Neural cell (in vitro differentiated cells): ENCODE results near the gene HS3ST5. TPM values are rescaled to one million over a fixed set of nuclear protein-coding genes. Genes with fewer than 3 reads are reported as not detected.
"Not testable (repeated sequence)": the region's sequence is repeated elsewhere in the genome, so short reads cannot be mapped to it uniquely, and the experiment has no call there.

Source experiments
- H2AFZ ChIP-seq: fragments of 200-600, 300-800 bp; sonication (generic), shearing (Covaris generic); 2 replicates; pipeline ENCODE4 v1.6.0; 2014; ENCODE audit warnings: low read depth, mild to moderate bottlenecking, antibody characterized with exemption, low read length, moderate library complexity
- H3F3A ChIP-seq: fragments of 200-600 bp; shearing (Covaris generic); 2 replicates; pipeline ENCODE4 v1.6.1; 2016; ENCODE audit warnings: mild to moderate bottlenecking, moderate library complexity, mixed read lengths, antibody characterized with exemption, low read length; ENCODE audit not compliant: insufficient read depth, poor library complexity, severe bottlenecking
- H3K27ac ChIP-seq: fragments of 200-600, 300-800 bp; sonication (generic), shearing (Covaris generic); 2 replicates; pipeline ENCODE4 v1.5.1; 2014; ENCODE audit warnings: mild to moderate bottlenecking, low read length, moderate library complexity
- H3K27me3 ChIP-seq: fragments of 300-800, 200-600 bp; sonication (generic), shearing (Covaris generic); 2 replicates; pipeline ENCODE4 v1.6.0; 2014; ENCODE audit warnings: mild to moderate bottlenecking, low read depth, low read length, moderate library complexity; ENCODE audit not compliant: insufficient read depth
- H3K36me3 ChIP-seq: fragments of 300-800, 200-600 bp; sonication (generic), shearing (Covaris generic); 2 replicates; pipeline ENCODE4 v1.5.1; 2014; ENCODE audit warnings: mild to moderate bottlenecking, antibody characterized with exemption, low read length, moderate library complexity; ENCODE audit not compliant: insufficient read depth
- H3K4me2 ChIP-seq: fragments of 300-800, 200-600 bp; sonication (generic), shearing (Covaris generic); 2 replicates; pipeline ENCODE4 v1.6.0; 2014; ENCODE audit warnings: mild to moderate bottlenecking, low read length
- H3K4me3 ChIP-seq: fragments of 300-800, 200-600 bp; sonication (generic), shearing (Covaris generic); 2 replicates; pipeline ENCODE4 v1.5.1; 2014; ENCODE audit warnings: mild to moderate bottlenecking, low read length, moderate library complexity
- H3K79me2 ChIP-seq: fragments of 200-600 bp; shearing (Covaris generic); replicated peaks from 2 replicates; pipeline ENCODE4 v1.6.0; 2014; ENCODE audit warnings: mild to moderate bottlenecking, low read length, moderate library complexity; ENCODE audit not compliant: insufficient read depth
- H3K9ac ChIP-seq: fragments of 300-800, 200-600 bp; sonication (generic), shearing (Covaris generic); 2 replicates; pipeline ENCODE4 v1.6.1; 2016; ENCODE audit warnings: mild to moderate bottlenecking, low read length, mixed read lengths
- H3K9me2 ChIP-seq: fragments of 200-600 bp; shearing (Covaris generic); 2 replicates; pipeline ENCODE4 v1.6.1; 2016; ENCODE audit warnings: mild to moderate bottlenecking, low read length, mixed read lengths; ENCODE audit not compliant: insufficient read depth
- H3K9me3 ChIP-seq: fragments of 200-600, 300-800 bp; sonication (generic), shearing (Covaris generic); 2 replicates; pipeline ENCODE4 v1.6.1; 2016; ENCODE audit warnings: mild to moderate bottlenecking, mixed run types, low read length, moderate library complexity, mixed read lengths
- H4K20me1 ChIP-seq: fragments of 200-600 bp; shearing (Covaris generic); 2 replicates; pipeline ENCODE4 v1.6.1; 2016; ENCODE audit warnings: mild to moderate bottlenecking, mixed run types; ENCODE audit not compliant: insufficient read depth
- CTCF ChIP-seq: fragments of 450-650 bp; IDR thresholded peaks from 2 replicates; pipeline ENCODE4 v1.5.1; 2014; ENCODE audit warnings: antibody characterized with exemption, mild to moderate bottlenecking, moderate library complexity; ENCODE audit not compliant: poor library complexity, severe bottlenecking
- EP300 ChIP-seq: fragments of 450-650 bp; conservative IDR thresholded peaks from 2 replicates; pipeline ENCODE4 v1.6.1; 2014; ENCODE audit warnings: antibody characterized with exemption, mild to moderate bottlenecking, moderate library complexity; ENCODE audit not compliant: poor library complexity, severe bottlenecking
- EZH2 ChIP-seq: fragments of 200-600, 300-800 bp; shearing (Covaris generic), sonication (generic); IDR thresholded peaks from 2 replicates; pipeline ENCODE4 v1.6.1; 2014; ENCODE audit warnings: antibody characterized with exemption, low read length, borderline replicate concordance, mild to moderate bottlenecking; ENCODE audit not compliant: insufficient read depth, poor library complexity, severe bottlenecking
- MXI1 ChIP-seq: fragments of 450-650 bp; conservative IDR thresholded peaks from 2 replicates; pipeline ENCODE4 v1.6.1; 2014; ENCODE audit warnings: antibody characterized with exemption, mild to moderate bottlenecking; ENCODE audit not compliant: poor library complexity, severe bottlenecking
- POLR2AphosphoS5 ChIP-seq: IDR thresholded peaks from 2 replicates; pipeline ENCODE4 v1.6.1; 2012
- RAD21 ChIP-seq: fragments of 450-650 bp; conservative IDR thresholded peaks from 2 replicates; pipeline ENCODE4 v1.6.1; 2014; ENCODE audit warnings: antibody characterized with exemption, mild to moderate bottlenecking, moderate library complexity
- SMC3 ChIP-seq: fragments of 450-650 bp; conservative IDR thresholded peaks from 2 replicates; pipeline ENCODE4 v1.6.1; 2014; ENCODE audit warnings: antibody characterized with exemption, mild to moderate bottlenecking, moderate library complexity; ENCODE audit not compliant: poor library complexity
- TAF1 ChIP-seq: IDR thresholded peaks from 2 replicates; pipeline ENCODE4 v1.6.1; 2012; ENCODE audit warnings: low read depth
- polyA plus RNA-seq: library from polyadenylated mRNA; depleted of rRNA; stranded (reverse); fragments of >200 nt; gene quantifications from 2 replicates; pipeline ENCODE4 v1.2.3, GENCODE V29; 2014
- TF ChIP-seq, protein P1 (sequence below): IDR thresholded peaks from 2 replicates; pipeline ENCODE4 v1.6.1; 2012; ENCODE audit warnings: borderline replicate concordance

The HS3ST5 gene
- polyA plus RNA-seq, 1 donor from 2014 or later: not detected

DNA sequence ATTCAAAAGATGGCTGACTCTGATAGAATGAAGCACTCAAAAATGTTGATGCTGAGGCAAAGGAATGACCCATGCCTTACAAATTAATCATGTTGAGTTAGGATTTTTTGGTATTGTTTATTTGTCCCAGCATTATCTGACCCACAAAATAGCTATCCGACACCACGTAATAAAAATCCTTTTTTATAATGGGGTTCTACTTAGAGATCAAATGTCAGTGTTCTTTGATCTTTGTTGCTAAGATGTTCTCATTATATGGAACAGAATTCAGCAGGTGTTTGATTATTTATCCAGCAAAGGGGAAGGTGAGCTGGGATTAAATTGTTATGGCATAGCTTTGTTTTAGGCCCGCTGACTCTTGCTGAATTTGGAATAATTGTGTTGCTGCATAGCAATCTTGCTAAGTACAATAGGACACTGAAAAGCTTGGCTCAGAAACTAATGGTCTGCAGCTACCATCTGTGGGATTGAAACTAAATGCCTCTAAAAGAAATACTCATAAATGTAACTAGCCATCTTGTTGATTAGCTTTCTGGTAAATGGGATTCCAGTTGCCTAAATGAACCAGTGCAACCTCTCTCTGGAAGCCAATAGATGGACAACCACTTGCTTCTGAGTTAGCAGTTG, 191.6 kb downstream of the HS3ST5 start:
- Histone ChIP-seq H3K4me3 (no peak overlapping the region), H3K36me3 (no peaks in the 10 kb centered on the region), H3K9me3 (no peaks in the 10 kb centered on the region), H3K79me2 (no peaks in the 10 kb centered on the region), H3K9me2 (no peaks in the 10 kb centered on the region), H3K9ac (no peak overlapping the region), H3K27me3 (no peaks in the 10 kb centered on the region), H2AFZ (no peak overlapping the region), H3K4me2 (no peak overlapping the region), H3K27ac (no peak overlapping the region), H4K20me1 (no peaks in the 10 kb centered on the region), H3F3A (no peaks in the 10 kb centered on the region)
- TF ChIP-seq SMC3 (no peak), RAD21 (no peak), TAF1 (no peak), EP300 (no peak), POLR2AphosphoS5 (no peak), MXI1 (no peak), CTCF (no peak), EZH2 (no peak)
- TF ChIP-seq, protein P1, sequence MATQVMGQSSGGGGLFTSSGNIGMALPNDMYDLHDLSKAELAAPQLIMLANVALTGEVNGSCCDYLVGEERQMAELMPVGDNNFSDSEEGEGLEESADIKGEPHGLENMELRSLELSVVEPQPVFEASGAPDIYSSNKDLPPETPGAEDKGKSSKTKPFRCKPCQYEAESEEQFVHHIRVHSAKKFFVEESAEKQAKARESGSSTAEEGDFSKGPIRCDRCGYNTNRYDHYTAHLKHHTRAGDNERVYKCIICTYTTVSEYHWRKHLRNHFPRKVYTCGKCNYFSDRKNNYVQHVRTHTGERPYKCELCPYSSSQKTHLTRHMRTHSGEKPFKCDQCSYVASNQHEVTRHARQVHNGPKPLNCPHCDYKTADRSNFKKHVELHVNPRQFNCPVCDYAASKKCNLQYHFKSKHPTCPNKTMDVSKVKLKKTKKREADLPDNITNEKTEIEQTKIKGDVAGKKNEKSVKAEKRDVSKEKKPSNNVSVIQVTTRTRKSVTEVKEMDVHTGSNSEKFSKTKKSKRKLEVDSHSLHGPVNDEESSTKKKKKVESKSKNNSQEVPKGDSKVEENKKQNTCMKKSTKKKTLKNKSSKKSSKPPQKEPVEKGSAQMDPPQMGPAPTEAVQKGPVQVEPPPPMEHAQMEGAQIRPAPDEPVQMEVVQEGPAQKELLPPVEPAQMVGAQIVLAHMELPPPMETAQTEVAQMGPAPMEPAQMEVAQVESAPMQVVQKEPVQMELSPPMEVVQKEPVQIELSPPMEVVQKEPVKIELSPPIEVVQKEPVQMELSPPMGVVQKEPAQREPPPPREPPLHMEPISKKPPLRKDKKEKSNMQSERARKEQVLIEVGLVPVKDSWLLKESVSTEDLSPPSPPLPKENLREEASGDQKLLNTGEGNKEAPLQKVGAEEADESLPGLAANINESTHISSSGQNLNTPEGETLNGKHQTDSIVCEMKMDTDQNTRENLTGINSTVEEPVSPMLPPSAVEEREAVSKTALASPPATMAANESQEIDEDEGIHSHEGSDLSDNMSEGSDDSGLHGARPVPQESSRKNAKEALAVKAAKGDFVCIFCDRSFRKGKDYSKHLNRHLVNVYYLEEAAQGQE: no peak

DNA sequence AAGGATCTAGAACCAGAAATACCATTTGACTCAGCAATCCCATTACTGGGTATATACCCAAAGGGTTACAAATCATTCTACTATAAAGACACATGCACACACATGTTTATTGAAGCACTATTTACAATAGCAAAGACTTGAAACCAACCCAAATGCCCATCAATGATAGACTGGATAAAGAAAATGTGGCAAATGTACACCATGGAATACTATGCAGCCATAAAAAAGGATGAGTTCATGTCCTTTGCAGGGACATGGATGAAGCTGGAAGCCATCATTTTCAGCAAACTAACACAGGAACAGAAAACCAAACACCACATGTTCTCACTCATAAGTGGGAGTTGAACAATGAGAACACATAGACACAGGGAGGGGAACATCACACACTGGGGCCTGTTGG, 193.6 kb downstream of the HS3ST5 start:
- not testable (repeated sequence) for H4K20me1 ChIP-seq, H3K27ac ChIP-seq, H3K27me3 ChIP-seq, H2AFZ ChIP-seq, H3K79me2 ChIP-seq, H3K9me2 ChIP-seq, H3K9me3 ChIP-seq, H3K9ac ChIP-seq, H3F3A ChIP-seq, H3K36me3 ChIP-seq, H3K4me2 ChIP-seq, H3K4me3 ChIP-seq
